SK-N-SH treated with all-trans-retinoic acid at 6 μM for 48 hours (cell line): Measurements from ENCODE around the gene C1orf198.

Experiments
- ATAC-seq: fragments of 200-7000 bp; cut with Tn5 transposase; 3 replicates; pipeline ENCODE4 v1.9.1; 2020; ENCODE audit warnings: mild to moderate bottlenecking, moderate library complexity
- ARNTL ChIP-seq: fragments of 450-650 bp; formaldehyde crosslinking; IDR thresholded peaks from 2 replicates; pipeline ENCODE4 v1.5.0; 2020; ENCODE audit warnings: low read depth, mild to moderate bottlenecking, moderate library complexity, borderline replicate concordance
- CSDC2 ChIP-seq: fragments of 250-450 bp; sonication (Bioruptor Pico); IDR thresholded peaks from 2 replicates; pipeline ENCODE4 v1.5.0; 2020; ENCODE audit warnings: mild to moderate bottlenecking, moderate library complexity
- GLIS3 ChIP-seq: fragments of 250-450 bp; sonication (Bioruptor Pico); IDR thresholded peaks from 2 replicates; pipeline ENCODE4 v1.5.0; 2020; ENCODE audit warnings: mild to moderate bottlenecking, moderate library complexity
- ISL1 ChIP-seq: fragments of 250-450 bp; sonication (Bioruptor Pico); IDR thresholded peaks from 2 replicates; pipeline ENCODE4 v2.1.2; 2022; ENCODE audit warnings: mild to moderate bottlenecking, moderate library complexity
- OSR1 ChIP-seq: fragments of 250-450 bp; sonication (Bioruptor Pico); IDR thresholded peaks from 2 replicates; pipeline ENCODE4 v1.8.0; 2022; ENCODE audit warnings: moderate library complexity, mild to moderate bottlenecking, inconsistent platforms
- PPARA ChIP-seq: fragments of 250-450 bp; sonication (Bioruptor Pico); IDR thresholded peaks from 2 replicates; pipeline ENCODE4 v1.5.0; 2020; ENCODE audit warnings: mild to moderate bottlenecking, borderline replicate concordance
- RARB ChIP-seq: fragments of 250-450 bp; sonication (Bioruptor Pico); IDR thresholded peaks from 2 replicates; pipeline ENCODE4 v1.8.0; 2021; ENCODE audit warnings: mild to moderate bottlenecking, moderate library complexity
- SNAI2 ChIP-seq: fragments of 250-450 bp; sonication (Bioruptor Pico); IDR thresholded peaks from 2 replicates; pipeline ENCODE4 v1.5.0; 2020; ENCODE audit warnings: mild to moderate bottlenecking, moderate library complexity
- TCF4 ChIP-seq: fragments of 250-450 bp; sonication (Bioruptor Pico); IDR thresholded peaks from 2 replicates; pipeline ENCODE4 v1.8.0; 2021; ENCODE audit warnings: mild to moderate bottlenecking, moderate library complexity, borderline replicate concordance
- TOX ChIP-seq: fragments of 250-450 bp; sonication (Bioruptor Pico); IDR thresholded peaks from 2 replicates; pipeline ENCODE4 v1.8.0; 2021; ENCODE audit warnings: mild to moderate bottlenecking, moderate library complexity, borderline replicate concordance
- ZC3H10 ChIP-seq: fragments of 250-450 bp; sonication (Bioruptor Pico); IDR thresholded peaks from 2 replicates; pipeline ENCODE4 v1.5.1; 2021; ENCODE audit warnings: mild to moderate bottlenecking, moderate library complexity
- ZFP3 ChIP-seq: fragments of 250-450 bp; sonication (Bioruptor Pico); IDR thresholded peaks from 2 replicates; pipeline ENCODE4 v1.5.0; 2020; ENCODE audit warnings: mild to moderate bottlenecking, moderate library complexity
- ZFP30 ChIP-seq: fragments of 450-650 bp; formaldehyde crosslinking; IDR thresholded peaks from 2 replicates; pipeline ENCODE4 v1.5.0; 2022; ENCODE audit warnings: mild to moderate bottlenecking, moderate library complexity
- ZNF565 ChIP-seq: fragments of 450-650 bp; formaldehyde crosslinking; conservative IDR thresholded peaks from 2 replicates; pipeline ENCODE4 v1.5.0; 2020; ENCODE audit warnings: low read depth, mild to moderate bottlenecking, moderate library complexity
- ZNF70 ChIP-seq: fragments of 450-650 bp; formaldehyde crosslinking; IDR thresholded peaks from 2 replicates; pipeline ENCODE4 v1.5.0; 2020; ENCODE audit warnings: mild to moderate bottlenecking, moderate library complexity
- TF ChIP-seq, protein P1 (sequence below): fragments of 250-450 bp; sonication (Bioruptor Pico); IDR thresholded peaks from 2 replicates; pipeline ENCODE4 v1.5.1; 2020; ENCODE audit warnings: low read depth, mild to moderate bottlenecking, moderate library complexity
- TF ChIP-seq, protein P2 (sequence below): fragments of 250-450 bp; sonication (Bioruptor Pico); IDR thresholded peaks from 2 replicates; pipeline ENCODE4 v1.5.1; 2021; ENCODE audit warnings: mild to moderate bottlenecking, moderate library complexity
- TF ChIP-seq, protein P3 (sequence below): fragments of 250-450 bp; sonication (Bioruptor Pico); IDR thresholded peaks from 2 replicates; pipeline ENCODE4 v1.8.0; 2020; ENCODE audit warnings: mild to moderate bottlenecking, moderate library complexity, borderline replicate concordance
- TF ChIP-seq, protein P4 (sequence below): fragments of 250-450 bp; sonication (Bioruptor Pico); IDR thresholded peaks from 2 replicates; pipeline ENCODE4 v1.5.0; 2020; ENCODE audit warnings: mild to moderate bottlenecking, moderate library complexity
- TF ChIP-seq, protein P5 (sequence below): fragments of 250-450 bp; sonication (Bioruptor Pico); IDR thresholded peaks from 2 replicates; pipeline ENCODE4 v1.8.0; 2021; ENCODE audit warnings: low read depth, mild to moderate bottlenecking, moderate library complexity, borderline replicate concordance

Gene C1orf198

DNA sequence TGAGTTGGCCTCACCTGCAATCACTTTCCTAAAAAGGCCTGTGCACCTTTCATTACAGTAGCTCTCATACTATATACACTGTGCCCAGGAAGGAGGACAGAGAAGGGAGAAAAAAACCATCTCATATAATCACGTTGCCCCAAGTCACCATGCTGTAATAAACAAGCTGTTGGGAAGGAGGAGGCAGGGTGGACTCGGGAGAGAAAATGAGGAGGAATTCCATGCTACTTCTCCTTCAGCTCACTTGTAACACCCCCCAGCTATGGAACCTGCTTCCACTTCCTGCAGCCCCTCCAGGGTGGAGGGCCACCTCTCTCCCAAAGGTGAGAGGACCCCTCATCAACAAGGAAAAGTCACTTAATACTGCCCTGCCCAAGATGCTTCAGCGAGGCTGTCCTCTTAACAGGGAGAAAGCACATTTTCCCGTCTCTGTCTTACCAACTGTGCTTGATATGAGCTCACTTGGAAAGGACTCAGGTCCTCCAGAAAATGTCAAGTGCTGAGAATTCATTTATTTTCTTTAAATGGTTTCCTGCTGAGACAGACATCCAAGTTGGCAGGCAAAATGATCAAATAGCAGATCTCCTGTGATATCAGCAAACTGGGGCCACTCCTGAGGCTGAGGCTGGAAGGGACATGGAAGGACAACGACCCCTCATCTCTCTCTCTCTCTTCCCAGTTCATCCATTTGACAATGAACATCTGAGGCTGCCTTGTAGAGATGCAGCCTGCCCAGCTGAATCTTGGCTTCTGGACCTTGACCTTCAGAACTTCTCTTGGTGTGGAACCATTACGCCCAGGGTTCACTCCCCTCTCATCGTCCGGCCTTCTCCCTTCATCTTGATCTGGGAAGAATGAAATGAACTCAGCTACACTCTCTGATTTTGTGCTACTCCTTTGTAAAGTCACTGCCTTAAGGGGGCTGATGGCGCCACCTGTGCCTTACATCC, 67.2 kb downstream of the C1orf198 start:
- no peak for ATAC-seq

DNA sequence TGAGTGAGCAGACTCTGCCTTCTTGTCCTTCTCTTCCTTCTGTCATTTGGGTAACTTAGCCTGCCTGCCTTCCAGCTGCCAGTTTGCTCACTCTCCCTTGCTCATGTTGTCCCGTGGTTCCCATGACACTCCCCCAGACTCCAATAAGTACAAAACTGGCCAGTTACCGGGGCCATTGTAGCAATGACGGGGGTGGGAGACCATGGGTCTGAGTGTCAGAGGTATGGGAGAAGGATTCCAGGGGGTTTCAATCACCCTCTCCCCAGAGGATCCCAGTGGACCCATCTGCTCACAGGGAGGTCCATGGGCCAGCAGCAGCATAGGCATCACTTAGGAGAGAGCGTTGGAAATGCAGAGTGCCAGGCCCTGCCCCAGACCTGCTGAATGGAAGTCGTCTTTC, 69.8 kb downstream of the C1orf198 start:
- ATAC-seq: no peak
- TF ChIP-seq, protein P1, sequence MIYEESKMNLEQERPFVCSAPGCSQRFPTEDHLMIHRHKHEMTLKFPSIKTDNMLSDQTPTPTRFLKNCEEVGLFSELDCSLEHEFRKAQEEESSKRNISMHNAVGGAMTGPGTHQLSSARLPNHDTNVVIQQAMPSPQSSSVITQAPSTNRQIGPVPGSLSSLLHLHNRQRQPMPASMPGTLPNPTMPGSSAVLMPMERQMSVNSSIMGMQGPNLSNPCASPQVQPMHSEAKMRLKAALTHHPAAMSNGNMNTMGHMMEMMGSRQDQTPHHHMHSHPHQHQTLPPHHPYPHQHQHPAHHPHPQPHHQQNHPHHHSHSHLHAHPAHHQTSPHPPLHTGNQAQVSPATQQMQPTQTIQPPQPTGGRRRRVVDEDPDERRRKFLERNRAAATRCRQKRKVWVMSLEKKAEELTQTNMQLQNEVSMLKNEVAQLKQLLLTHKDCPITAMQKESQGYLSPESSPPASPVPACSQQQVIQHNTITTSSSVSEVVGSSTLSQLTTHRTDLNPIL (CRISPR knock-in tag): no peak
- TF ChIP-seq ZFP30 (no peak), SNAI2 (CRISPR knock-in tag) (no peak), ZFP3 (no peak), TOX (CRISPR knock-in tag) (no peak), OSR1 (CRISPR knock-in tag) (no peak), TCF4 (no peak), CSDC2 (CRISPR knock-in tag) (no peak), PPARA (CRISPR knock-in tag) (no peak), ZNF565 (CRISPR knock-in tag) (no peak), ZNF70 (CRISPR knock-in tag) (no peak), ISL1 (CRISPR knock-in tag) (no peak), RARB (CRISPR knock-in tag) (no peak), ARNTL (CRISPR knock-in tag) (no peak)
- TF ChIP-seq, protein P2, sequence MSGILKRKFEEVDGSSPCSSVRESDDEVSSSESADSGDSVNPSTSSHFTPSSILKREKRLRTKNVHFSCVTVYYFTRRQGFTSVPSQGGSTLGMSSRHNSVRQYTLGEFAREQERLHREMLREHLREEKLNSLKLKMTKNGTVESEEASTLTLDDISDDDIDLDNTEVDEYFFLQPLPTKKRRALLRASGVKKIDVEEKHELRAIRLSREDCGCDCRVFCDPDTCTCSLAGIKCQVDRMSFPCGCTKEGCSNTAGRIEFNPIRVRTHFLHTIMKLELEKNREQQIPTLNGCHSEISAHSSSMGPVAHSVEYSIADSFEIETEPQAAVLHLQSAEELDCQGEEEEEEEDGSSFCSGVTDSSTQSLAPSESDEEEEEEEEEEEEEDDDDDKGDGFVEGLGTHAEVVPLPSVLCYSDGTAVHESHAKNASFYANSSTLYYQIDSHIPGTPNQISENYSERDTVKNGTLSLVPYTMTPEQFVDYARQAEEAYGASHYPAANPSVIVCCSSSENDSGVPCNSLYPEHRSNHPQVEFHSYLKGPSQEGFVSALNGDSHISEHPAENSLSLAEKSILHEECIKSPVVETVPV: no peak
- TF ChIP-seq, protein P3, sequence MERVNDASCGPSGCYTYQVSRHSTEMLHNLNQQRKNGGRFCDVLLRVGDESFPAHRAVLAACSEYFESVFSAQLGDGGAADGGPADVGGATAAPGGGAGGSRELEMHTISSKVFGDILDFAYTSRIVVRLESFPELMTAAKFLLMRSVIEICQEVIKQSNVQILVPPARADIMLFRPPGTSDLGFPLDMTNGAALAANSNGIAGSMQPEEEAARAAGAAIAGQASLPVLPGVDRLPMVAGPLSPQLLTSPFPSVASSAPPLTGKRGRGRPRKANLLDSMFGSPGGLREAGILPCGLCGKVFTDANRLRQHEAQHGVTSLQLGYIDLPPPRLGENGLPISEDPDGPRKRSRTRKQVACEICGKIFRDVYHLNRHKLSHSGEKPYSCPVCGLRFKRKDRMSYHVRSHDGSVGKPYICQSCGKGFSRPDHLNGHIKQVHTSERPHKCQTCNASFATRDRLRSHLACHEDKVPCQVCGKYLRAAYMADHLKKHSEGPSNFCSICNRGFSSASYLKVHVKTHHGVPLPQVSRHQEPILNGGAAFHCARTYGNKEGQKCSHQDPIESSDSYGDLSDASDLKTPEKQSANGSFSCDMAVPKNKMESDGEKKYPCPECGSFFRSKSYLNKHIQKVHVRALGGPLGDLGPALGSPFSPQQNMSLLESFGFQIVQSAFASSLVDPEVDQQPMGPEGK: no peak
- TF ChIP-seq, protein P4, sequence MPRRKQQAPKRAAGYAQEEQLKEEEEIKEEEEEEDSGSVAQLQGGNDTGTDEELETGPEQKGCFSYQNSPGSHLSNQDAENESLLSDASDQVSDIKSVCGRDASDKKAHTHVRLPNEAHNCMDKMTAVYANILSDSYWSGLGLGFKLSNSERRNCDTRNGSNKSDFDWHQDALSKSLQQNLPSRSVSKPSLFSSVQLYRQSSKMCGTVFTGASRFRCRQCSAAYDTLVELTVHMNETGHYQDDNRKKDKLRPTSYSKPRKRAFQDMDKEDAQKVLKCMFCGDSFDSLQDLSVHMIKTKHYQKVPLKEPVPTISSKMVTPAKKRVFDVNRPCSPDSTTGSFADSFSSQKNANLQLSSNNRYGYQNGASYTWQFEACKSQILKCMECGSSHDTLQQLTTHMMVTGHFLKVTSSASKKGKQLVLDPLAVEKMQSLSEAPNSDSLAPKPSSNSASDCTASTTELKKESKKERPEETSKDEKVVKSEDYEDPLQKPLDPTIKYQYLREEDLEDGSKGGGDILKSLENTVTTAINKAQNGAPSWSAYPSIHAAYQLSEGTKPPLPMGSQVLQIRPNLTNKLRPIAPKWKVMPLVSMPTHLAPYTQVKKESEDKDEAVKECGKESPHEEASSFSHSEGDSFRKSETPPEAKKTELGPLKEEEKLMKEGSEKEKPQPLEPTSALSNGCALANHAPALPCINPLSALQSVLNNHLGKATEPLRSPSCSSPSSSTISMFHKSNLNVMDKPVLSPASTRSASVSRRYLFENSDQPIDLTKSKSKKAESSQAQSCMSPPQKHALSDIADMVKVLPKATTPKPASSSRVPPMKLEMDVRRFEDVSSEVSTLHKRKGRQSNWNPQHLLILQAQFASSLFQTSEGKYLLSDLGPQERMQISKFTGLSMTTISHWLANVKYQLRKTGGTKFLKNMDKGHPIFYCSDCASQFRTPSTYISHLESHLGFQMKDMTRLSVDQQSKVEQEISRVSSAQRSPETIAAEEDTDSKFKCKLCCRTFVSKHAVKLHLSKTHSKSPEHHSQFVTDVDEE (CRISPR knock-in tag): no peak
- TF ChIP-seq, protein P5, sequence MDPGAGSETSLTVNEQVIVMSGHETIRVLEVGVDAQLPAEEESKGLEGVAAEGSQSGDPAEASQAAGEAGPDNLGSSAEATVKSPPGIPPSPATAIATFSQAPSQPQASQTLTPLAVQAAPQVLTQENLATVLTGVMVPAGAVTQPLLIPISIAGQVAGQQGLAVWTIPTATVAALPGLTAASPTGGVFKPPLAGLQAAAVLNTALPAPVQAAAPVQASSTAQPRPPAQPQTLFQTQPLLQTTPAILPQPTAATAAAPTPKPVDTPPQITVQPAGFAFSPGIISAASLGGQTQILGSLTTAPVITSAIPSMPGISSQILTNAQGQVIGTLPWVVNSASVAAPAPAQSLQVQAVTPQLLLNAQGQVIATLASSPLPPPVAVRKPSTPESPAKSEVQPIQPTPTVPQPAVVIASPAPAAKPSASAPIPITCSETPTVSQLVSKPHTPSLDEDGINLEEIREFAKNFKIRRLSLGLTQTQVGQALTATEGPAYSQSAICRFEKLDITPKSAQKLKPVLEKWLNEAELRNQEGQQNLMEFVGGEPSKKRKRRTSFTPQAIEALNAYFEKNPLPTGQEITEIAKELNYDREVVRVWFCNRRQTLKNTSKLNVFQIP (CRISPR knock-in tag): no peak

More for the DNA sequence above, 67.2 kb downstream of the C1orf198 start:
- no peak for TF ChIP-seq ZC3H10
- no peak for TF ChIP-seq ZNF70 (CRISPR knock-in tag)
- no peak for TF ChIP-seq GLIS3 (CRISPR knock-in tag)

DNA sequence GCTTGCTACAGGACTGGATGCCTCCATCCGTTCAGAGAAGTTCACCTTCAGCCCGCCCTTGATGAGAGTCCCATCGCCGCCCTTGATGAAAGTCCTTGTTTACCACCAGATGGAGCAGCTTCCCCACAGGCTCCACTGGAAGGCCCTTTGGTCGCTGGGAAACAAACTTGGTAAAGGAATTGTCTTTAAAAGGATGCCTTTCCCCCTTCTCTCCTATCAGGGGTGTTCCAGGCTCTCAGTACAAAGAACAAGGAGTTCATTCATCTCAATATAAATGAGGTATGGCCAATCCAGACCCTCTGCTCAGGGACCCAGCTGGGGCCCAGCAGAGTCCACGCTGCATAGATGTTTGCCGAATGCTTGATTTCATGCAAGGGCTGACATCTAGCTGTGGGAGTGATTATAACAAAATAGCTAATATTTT, 70.4 kb downstream of the C1orf198 start:
- peak; percentile 93 for ATAC-seq
- no peak for TF ChIP-seq ZFP3
- TF ChIP-seq, protein P4 (CRISPR knock-in tag): no peak
- TF ChIP-seq, protein P5 (CRISPR knock-in tag): no peak
- no peak for TF ChIP-seq ISL1 (CRISPR knock-in tag)
- no peak for TF ChIP-seq TCF4
- TF ChIP-seq, protein P2: no peak
